NOMO-1 treated with DMSO at 0.1 percent for 48 hours (cell line): Measurements from ENCODE around the gene AGO4.

ENCODE experiments used
- DNase-seq: peaks from one replicate; lab custom pipeline; 2025; ENCODE audit not compliant: unreplicated experiment; lab: John Stamatoyannopoulos, UW

The AGO4 gene

DNA sequence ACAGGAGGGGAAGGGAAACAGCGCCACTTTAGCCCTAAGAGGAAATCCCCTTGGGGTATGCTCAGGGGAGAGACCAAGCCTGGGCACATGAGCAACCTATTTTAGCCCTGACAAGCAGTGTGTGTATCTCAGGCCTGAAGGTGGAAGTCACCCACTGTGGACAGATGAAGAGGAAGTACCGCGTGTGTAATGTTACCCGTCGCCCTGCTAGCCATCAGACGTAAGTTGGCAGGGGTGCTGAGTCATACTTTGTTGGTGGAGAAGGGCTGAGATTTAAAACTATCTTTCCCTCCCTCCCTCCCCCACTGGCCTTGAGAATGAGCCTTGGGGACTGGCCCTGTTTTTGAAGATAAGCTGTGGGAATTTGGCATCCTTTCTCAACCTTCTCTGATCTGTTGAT, 86.4 kb downstream of the AGO4 start:
- peak; percentile 92 for DNase-seq

DNA sequence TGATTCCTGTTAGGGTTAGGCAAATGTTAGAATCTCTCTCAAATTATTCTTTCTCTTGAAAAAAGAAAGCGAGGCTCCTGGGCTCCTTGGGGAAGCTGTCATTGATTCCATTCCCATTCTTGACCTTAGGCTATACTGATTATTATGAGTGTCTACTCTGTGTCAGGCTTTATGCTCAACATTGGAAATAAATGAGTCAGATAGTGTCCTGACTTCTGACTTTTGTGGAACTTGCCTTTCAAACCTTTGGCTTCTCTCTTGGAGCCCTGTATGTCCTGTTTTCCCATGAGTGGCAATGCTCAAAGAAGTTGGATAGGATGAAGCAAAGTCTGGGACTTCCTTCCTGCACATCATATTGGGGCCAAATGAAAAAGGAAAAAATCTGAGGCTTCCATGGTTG, 86.8 kb downstream of the AGO4 start:
- DNase-seq, result no peak

DNA sequence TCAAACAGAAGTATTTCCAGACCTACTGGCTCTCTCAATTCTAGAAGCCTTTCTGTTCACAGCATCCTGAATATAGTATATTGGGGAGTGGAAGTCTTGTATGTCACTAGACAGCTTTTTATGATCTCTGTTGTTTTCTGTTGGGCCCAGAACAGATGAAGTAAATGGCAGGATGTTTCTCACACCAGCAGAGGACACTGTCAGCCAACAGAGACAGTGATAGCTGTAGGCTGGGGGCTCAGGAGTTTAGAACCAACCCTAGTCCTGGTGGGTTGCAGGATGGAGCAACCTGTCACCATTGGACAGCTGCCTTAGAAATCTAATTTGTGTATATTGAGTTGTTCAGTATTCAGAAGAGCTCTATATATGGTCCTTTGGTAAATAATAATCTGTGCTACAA, 92.1 kb downstream of the AGO4 start:
- DNase-seq, result no peak

DNA sequence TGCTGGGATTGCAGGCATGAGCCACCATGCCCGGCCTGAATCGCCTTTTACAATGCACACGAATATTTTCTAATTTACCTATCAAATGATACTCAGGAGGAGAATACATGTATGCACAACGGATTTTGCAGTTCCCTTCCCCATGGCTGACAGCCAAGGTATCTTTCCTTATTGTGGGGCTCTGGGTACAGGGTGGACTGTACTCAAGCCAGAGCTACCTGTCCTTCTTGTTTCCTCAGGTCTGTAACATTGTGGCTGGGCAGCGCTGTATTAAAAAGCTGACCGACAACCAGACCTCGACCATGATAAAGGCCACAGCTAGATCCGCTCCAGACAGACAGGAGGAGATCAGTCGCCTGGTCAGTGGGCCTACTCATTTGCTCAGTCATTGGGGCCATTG, 93.4 kb downstream of the AGO4 start:
- DNase-seq, result no peak

DNA sequence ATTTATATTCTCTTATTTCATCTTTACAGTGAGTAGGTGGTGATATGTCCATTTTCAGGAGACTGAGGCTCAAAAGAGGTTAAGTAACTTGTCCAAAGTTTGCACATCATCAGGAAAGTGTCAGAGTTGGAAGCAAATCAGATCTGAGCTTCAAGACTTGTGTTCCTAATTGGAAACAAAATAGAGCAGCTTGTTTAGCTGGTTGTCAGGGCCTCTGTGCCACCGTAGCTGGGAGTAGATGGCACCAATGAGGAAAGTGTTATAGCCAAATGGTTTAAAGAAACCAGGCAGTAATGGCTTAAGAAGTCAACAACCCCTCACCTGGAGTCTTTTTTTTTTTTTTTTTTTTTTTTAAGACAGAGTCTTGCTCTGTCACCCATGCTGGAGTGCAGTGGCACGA, 94.9 kb downstream of the AGO4 start:
- no peak for DNase-seq
